ENCODE data around the gene EIF1.
"Not testable (repeated sequence)": the region's sequence is repeated elsewhere in the genome, so short reads cannot be mapped to it uniquely, and the experiment has no call there.

EIF1 gene

GRCh38 chr17:41688641-41689496 lies at the start of gene EIF1:
Gene EIF1, plus strand, starts transcription at chr17:41688885. Its CDS starts 154 bp downstream, at chr17:41689039.
- peak; percentile 100 for DNase-seq (ENCODE audit: low spot score)

GRCh38 chr17:41638941-41639340 lies 49.7 kb upstream of the EIF1 start:
- no peak for DNase-seq (ENCODE audit: low spot score)

GRCh38 chr17:41639492-41640473 lies 48.9 kb upstream of the EIF1 start:
- no peak for DNase-seq (ENCODE audit: low spot score)

- not testable (repeated sequence) for DNase-seq (ENCODE audit: low spot score)
Measured at GRCh38 chr17:41640596-41640995, 48.1 kb upstream of the EIF1 start.

- no peak for DNase-seq (ENCODE audit: low spot score)
Measured at GRCh38 chr17:41642252-41643156, 46.2 kb upstream of the EIF1 start.

- DNase-seq (ENCODE audit: low spot score) = no peak
Measured at GRCh38 chr17:41647038-41647813, 41.5 kb upstream of the EIF1 start.

- DNase-seq (ENCODE audit: low spot score) = peak; percentile 87
Measured at GRCh38 chr17:41647940-41648410, 40.7 kb upstream of the EIF1 start.

- DNase-seq (ENCODE audit: low spot score) = peak; percentile 82
Measured at GRCh38 chr17:41648411-41649195, 40.1 kb upstream of the EIF1 start.

GRCh38 chr17:41649923-41650519 lies 38.7 kb upstream of the EIF1 start:
- no peak for DNase-seq (ENCODE audit: low spot score)

GRCh38 chr17:41650794-41651624 lies 37.7 kb upstream of the EIF1 start:
- no peak for DNase-seq (ENCODE audit: low spot score)

- no peak for DNase-seq (ENCODE audit: low spot score)
Measured at GRCh38 chr17:41651625-41652460, 36.8 kb upstream of the EIF1 start.

- no peak for DNase-seq (ENCODE audit: low spot score)
Measured at GRCh38 chr17:41652461-41652970, 36.2 kb upstream of the EIF1 start.

GRCh38 chr17:41653421-41653820 lies 35.3 kb upstream of the EIF1 start:
- no peak for DNase-seq (ENCODE audit: low spot score)

- DNase-seq (ENCODE audit: low spot score) = no peak
Measured at GRCh38 chr17:41653892-41654677, 34.6 kb upstream of the EIF1 start.

GRCh38 chr17:41654678-41655607 lies 33.7 kb upstream of the EIF1 start:
- DNase-seq (ENCODE audit: low spot score) = no peak
